HEK293T (cell line): Measurements from ENCODE around the gene GABRR3.

Source experiments
- CTCF ChIA-PET: fragments of 350-600 bp; formaldehyde crosslinking; extraction: SDS; loops from one replicate; lab custom pipeline; 2021; ENCODE audit warnings: antibody characterized with exemption, inconsistent platforms; lab: Yijun Ruan, JAX
- POLR2A ChIA-PET: fragments of 350-600 bp; formaldehyde crosslinking; extraction: SDS; loops from one replicate; lab custom pipeline; 2020; ENCODE audit warnings: antibody characterized with exemption, inconsistent platforms; lab: Yijun Ruan, JAX
- DNase-seq: peaks from one replicate; pipeline ENCODE4 v3.0.0; 2012; ENCODE audit warnings: mixed read lengths; ENCODE audit errors: extremely low spot score
- ARNT ChIP-seq: fragments of 450-650 bp; IDR thresholded peaks from 2 replicates; pipeline ENCODE4 v1.6.1; 2017; ENCODE audit warnings: mild to moderate bottlenecking
- BHLHE40 ChIP-seq: fragments of 450-650 bp; IDR thresholded peaks from 2 replicates; pipeline ENCODE4 v1.6.1; 2016; ENCODE audit warnings: mild to moderate bottlenecking, moderate library complexity, borderline replicate concordance
- CTBP1 ChIP-seq: fragments of 450-650 bp; IDR thresholded peaks from 2 replicates; pipeline ENCODE4 v1.6.1; 2016; ENCODE audit warnings: borderline replicate concordance
- ELF4 ChIP-seq: fragments of 450-650 bp; IDR thresholded peaks from 2 replicates; pipeline ENCODE4 v1.6.1; 2017; ENCODE audit warnings: antibody characterized with exemption
- FOXA1 ChIP-seq: fragments of 450-650 bp; IDR thresholded peaks from 2 replicates; pipeline ENCODE4 v1.6.1; 2016; ENCODE audit warnings: mild to moderate bottlenecking
- FOXK2 ChIP-seq: fragments of 450-650 bp; IDR thresholded peaks from 2 replicates; pipeline ENCODE4 v1.6.1; 2016; ENCODE audit warnings: mild to moderate bottlenecking
- FOXM1 ChIP-seq: fragments of 450-650 bp; IDR thresholded peaks from 2 replicates; pipeline ENCODE4 v1.6.1; 2017; ENCODE audit warnings: mild to moderate bottlenecking, borderline replicate concordance
- HDGF ChIP-seq: fragments of 450-650 bp; IDR thresholded peaks from 2 replicates; pipeline ENCODE4 v1.6.1; 2017; ENCODE audit warnings: antibody characterized with exemption, borderline replicate concordance
- L3MBTL2 ChIP-seq: fragments of 450-650 bp; conservative IDR thresholded peaks from 2 replicates; pipeline ENCODE4 v1.6.1; 2016; ENCODE audit warnings: mild to moderate bottlenecking
- LEF1 ChIP-seq: fragments of 450-650 bp; IDR thresholded peaks from 2 replicates; pipeline ENCODE4 v1.6.1; 2017; ENCODE audit warnings: mild to moderate bottlenecking, borderline replicate concordance
- NFRKB ChIP-seq: fragments of 450-650 bp; IDR thresholded peaks from 2 replicates; pipeline ENCODE4 v1.6.1; 2016; ENCODE audit warnings: mild to moderate bottlenecking, moderate library complexity
- PKNOX1 ChIP-seq: fragments of 450-650 bp; IDR thresholded peaks from 2 replicates; pipeline ENCODE4 v1.6.1; 2016
- SP1 ChIP-seq: fragments of 450-650 bp; IDR thresholded peaks from 2 replicates; pipeline ENCODE4 v1.6.1; 2017
- SUZ12 ChIP-seq: fragments of 450-650 bp; IDR thresholded peaks from 2 replicates; pipeline ENCODE4 v1.6.1; 2016; ENCODE audit warnings: mild to moderate bottlenecking
- TARDBP ChIP-seq: fragments of 450-650 bp; IDR thresholded peaks from 2 replicates; pipeline ENCODE4 v1.6.1; 2016
- ZNF384 ChIP-seq: fragments of 450-650 bp; IDR thresholded peaks from 2 replicates; pipeline ENCODE4 v1.6.1; 2016

The GABRR3 gene

GRCh38 chr3:98035208-98035607 is at the start of gene GABRR3:
GABRR3 (minus strand) TSS chr3:98035315; CDS start chr3:98034987, 328 bp downstream.
- POLR2A ChIA-PET, result no interaction called here
- DNase-seq, result no peak
- no peak for TF ChIP-seq ZNF384
- no peak for TF ChIP-seq FOXK2
- TF ChIP-seq CTBP1, result no peak
- TF ChIP-seq TARDBP, result no peak
- TF ChIP-seq PKNOX1, result no peak
- no peak for TF ChIP-seq ARNT
- TF ChIP-seq NFRKB, result no peak
- no peak for TF ChIP-seq HDGF
- TF ChIP-seq LEF1, result no peak
- TF ChIP-seq FOXM1, result no peak
- TF ChIP-seq SUZ12, result no peak
- no peak for TF ChIP-seq L3MBTL2
- no peak for TF ChIP-seq ELF4
- no peak for TF ChIP-seq FOXA1
- TF ChIP-seq SP1, result no peak
- CTCF ChIA-PET, result no interaction called here

GRCh38 chr3:98073486-98073885 is 38.4 kb upstream of the GABRR3 start:
- no peak for TF ChIP-seq L3MBTL2
- TF ChIP-seq FOXK2, result no peak
- TF ChIP-seq ELF4, result no peak
- TF ChIP-seq HDGF, result no peak
- TF ChIP-seq PKNOX1, result no peak
- TF ChIP-seq FOXA1, result no peak
- no peak for TF ChIP-seq ARNT
- no peak for TF ChIP-seq SP1
- TF ChIP-seq ZNF384, result no peak
- DNase-seq, result no peak
- ChIA-PET CTCF (no interaction called here), POLR2A (no interaction called here)

DNA sequence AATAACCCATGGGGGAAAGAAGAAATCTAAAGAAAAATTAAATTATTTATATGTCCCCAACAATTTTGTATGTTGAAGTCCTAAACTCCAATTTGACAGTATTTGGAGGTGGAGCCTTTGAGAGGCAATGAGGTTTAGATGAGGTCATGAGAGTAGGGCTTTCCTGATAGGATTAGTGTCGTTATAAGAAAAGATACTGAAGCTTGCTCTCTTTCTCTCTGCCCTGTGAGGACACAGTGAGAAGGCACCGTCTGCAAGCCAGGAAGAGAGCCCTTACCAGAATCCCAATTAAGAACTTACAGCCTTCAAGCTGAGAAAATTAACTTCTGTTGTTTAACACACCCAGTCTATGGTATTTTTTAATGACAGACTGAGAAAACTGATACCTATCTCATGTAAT is 35.7 kb upstream of the GABRR3 start:
- ChIA-PET POLR2A (no interaction called here), CTCF (no interaction called here)
- TF ChIP-seq FOXM1 (no peak), CTBP1 (no peak), SP1 (no peak), LEF1 (no peak), FOXK2 (no peak), NFRKB (no peak), SUZ12 (no peak), ZNF384 (no peak), HDGF (no peak), FOXA1 (no peak), PKNOX1 (no peak), TARDBP (no peak)
- no peak for DNase-seq

GRCh38 chr3:98068824-98069223 is 33.7 kb upstream of the GABRR3 start:
- TF ChIP-seq SP1, result no peak
- no peak for TF ChIP-seq LEF1
- no peak for TF ChIP-seq BHLHE40
- no peak for TF ChIP-seq ELF4
- TF ChIP-seq SUZ12, result no peak
- no peak for TF ChIP-seq FOXA1
- TF ChIP-seq CTBP1, result no peak
- no peak for TF ChIP-seq ARNT
- TF ChIP-seq FOXK2, result no peak
- TF ChIP-seq ZNF384, result no peak
- TF ChIP-seq FOXM1, result no peak
- TF ChIP-seq HDGF, result no peak
- no peak for TF ChIP-seq PKNOX1
- DNase-seq, result no peak
- POLR2A ChIA-PET, result no interaction called here
- CTCF ChIA-PET, result no interaction called here

- CTCF ChIA-PET, result no interaction called here
- TF ChIP-seq FOXM1 (no peak), FOXA1 (no peak), CTBP1 (no peak), NFRKB (no peak), HDGF (no peak), ELF4 (no peak), PKNOX1 (no peak), L3MBTL2 (no peak), TARDBP (no peak), FOXK2 (no peak), SP1 (no peak)
- no peak for DNase-seq
- POLR2A ChIA-PET, result no interaction called here
Observed at GRCh38 chr3:98058244-98058960, 23.3 kb upstream of the GABRR3 start.
